GM18858 (cell line): ENCODE data around the gene GAS2L1.

Experiments used
- ATAC-seq: cut with Tn5 transposase; IDR thresholded peaks from one replicate; pipeline ENCODE4 v1.9.1; 2021; ENCODE audit not compliant: unreplicated experiment

Gene GAS2L1

DNA sequence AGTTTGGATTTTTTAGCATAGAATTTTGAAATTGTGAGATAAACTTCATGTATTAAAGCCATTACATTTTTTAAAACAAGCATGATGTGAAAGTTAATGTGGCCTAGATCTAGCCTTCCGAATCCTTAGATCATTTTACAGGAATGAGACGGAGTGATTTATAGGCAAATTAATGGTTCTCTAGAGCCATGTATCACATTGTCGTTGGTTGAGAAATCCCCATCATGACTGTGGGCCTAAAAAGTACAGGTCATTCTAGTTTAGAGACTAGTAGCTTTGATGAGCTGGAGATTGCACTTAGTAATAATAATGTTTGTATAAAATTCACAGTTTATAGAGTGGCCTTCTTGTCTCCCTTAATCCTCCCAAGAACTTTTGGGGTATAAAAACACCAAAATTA, 31.3 kb upstream of the GAS2L1 start:
- no peak for ATAC-seq

- no peak for ATAC-seq
These were observed 30.5 kb upstream of the GAS2L1 start for GRCh38 chr22:29275819-29276565.

DNA sequence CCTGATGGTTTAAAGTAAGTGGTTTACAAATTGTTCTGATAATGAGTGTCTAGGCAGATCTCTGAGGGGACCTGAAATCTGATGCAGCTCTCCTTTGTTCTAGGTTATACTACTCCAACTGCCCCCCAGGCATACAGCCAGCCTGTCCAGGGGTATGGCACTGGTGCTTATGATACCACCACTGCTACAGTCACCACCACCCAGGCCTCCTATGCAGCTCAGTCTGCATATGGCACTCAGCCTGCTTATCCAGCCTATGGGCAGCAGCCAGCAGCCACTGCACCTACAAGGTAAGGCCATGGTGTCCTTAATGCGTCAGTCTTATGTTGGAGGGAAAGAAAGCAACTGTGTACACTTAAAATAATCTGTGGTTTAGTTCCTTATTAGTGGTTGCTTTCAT, 28.5 kb upstream of the GAS2L1 start:
- no peak for ATAC-seq

- ATAC-seq: no peak
These were observed 22.3 kb upstream of the GAS2L1 start for GRCh38 chr22:29284196-29284595.

DNA sequence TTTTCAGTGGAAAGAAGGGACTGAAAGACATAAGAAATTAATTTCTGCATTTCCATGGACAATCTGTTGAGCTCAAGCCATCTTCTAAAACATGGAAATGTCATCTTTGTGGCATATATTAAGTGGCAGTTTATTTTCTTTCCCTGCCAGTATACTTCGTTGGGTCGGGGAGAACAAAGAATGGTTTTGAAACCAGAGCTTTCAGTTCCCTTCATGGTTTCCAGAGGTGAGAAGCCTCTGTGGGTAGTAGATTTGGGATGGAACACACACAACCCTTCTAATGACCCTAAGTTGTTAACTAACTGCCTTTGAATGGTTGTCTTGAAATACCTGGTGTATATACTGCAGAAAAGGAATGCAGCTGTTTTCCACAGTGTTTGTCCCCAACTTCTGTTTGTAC, 17.6 kb upstream of the GAS2L1 start:
- ATAC-seq: no peak

- no peak for ATAC-seq
These were observed 16.4 kb upstream of the GAS2L1 start for GRCh38 chr22:29290061-29290460.

DNA sequence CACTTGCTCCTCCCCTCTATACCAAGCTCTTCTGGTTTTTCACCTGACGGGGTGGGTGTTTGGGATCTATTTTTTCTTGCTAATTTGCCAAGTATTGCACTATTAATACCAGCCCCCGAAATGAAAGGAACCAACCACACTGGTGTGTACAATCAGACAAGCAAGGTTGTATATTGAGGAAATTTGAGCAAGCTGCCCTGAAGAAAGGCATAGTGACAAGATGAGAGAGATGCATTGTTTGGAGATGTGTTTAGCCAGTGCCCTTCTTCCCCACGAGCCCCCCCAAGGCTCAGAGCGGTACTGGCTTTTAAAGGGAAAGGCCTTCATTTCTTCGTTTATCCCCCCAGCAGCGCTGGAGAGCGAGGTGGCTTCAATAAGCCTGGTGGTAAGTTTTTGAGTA, 15.2 kb upstream of the GAS2L1 start:
- no peak for ATAC-seq

GRCh38 chr22:29292379-29292778, 14.1 kb upstream of the GAS2L1 start:
- no peak for ATAC-seq

GRCh38 chr22:29298641-29299040, 7.8 kb upstream of the GAS2L1 start:
- no peak for ATAC-seq

- ATAC-seq: no peak
These were observed 7.1 kb upstream of the GAS2L1 start for GRCh38 chr22:29299136-29299900.

DNA sequence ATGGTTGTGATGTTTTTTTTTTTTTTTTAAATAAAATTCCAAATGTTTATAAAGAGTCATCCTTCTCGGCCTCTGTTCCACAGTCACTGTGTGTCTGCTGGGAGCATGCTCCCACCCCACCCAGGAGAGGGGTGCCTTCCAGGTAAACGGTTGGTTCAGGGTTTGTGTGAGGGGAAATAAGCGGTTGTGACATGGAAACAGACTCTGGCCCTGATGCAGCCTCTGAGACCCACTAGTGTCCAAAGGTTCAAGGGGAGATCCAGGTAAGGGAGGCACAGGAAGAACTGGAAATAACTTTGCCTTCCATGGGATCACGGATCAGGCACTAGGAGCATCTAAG, 6.0 kb upstream of the GAS2L1 start:
- no peak for ATAC-seq

DNA sequence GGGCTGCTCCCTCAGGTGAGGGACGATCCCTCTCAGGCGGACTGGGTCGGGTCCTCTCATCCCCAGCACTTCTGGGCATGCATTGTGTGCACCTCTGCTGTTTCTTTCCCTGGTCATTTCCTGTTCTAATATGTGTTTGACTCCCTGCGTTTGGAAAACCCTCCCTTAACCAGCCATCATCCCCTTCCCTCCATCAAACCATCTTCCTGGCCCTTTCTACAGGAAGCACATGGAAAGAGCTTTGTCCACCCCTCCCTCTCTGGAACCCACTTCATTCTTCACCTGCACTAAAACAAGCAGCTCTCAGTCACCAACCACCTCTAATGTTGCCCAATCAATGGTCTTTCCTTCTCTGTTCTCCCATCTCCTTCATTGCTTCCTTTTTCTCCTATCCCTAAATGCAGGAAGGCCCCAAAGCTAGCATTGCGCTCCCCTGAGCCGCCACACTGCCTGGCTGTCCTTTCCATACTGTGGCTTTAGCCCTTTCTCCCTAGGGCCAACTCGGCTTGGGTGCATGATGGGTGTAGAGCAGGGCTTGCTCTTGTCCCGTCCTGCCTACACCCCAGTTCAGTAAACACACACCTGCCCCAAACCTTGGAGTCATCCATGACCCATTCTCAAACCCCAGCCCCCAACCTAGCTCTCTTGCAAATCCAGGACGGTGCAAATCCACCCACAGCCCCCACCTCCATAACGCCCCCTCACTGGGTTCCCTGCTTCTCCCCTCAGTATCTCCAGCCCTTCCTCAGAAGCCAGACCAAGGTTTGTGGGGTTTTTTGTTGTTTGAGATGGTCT, 5.4 kb upstream of the GAS2L1 start:
- ATAC-seq: no peak

GRCh38 chr22:29301716-29302401, 4.6 kb upstream of the GAS2L1 start:
- ATAC-seq: no peak

DNA sequence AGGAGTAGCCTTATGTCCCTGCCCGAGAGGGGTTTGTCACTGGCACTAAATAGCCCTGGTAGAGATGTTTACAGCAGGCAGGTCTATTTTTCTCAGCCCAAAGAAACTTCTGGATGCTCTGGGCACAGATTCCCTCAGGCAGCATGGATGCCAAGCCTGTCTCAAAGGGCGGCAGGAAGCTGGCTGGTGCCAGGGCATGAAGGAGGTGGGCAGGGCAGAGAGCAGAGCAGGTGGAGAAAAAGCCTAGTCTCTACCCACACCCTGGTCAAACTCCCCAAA, 4.1 kb upstream of the GAS2L1 start:
- no peak for ATAC-seq

- no peak for ATAC-seq
These were observed 3.6 kb upstream of the GAS2L1 start for GRCh38 chr22:29302681-29303465.

DNA sequence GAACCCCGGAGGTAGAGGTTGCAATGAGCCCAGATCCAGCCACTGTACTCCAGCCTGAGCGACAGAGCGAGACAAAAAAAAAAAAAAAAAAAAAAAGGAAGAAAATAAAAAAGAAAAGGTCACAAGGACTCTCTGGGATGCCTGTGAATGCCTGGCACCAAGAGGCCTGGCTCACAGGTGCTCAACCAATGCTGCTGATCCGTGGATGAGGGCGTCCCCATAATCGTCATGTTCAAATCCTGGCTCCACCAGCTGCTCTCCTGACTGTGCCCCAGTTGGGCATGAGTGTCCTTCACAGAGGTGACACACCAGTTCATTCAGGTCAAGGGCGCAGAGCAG, 645 bp upstream of the GAS2L1 start:
- no peak for ATAC-seq

GRCh38 chr22:29306835-29307595, 565 bp downstream of the GAS2L1 start:
- ATAC-seq: no peak

- ATAC-seq: no peak
These were observed 1.2 kb downstream of the GAS2L1 start for GRCh38 chr22:29307596-29308147.

DNA sequence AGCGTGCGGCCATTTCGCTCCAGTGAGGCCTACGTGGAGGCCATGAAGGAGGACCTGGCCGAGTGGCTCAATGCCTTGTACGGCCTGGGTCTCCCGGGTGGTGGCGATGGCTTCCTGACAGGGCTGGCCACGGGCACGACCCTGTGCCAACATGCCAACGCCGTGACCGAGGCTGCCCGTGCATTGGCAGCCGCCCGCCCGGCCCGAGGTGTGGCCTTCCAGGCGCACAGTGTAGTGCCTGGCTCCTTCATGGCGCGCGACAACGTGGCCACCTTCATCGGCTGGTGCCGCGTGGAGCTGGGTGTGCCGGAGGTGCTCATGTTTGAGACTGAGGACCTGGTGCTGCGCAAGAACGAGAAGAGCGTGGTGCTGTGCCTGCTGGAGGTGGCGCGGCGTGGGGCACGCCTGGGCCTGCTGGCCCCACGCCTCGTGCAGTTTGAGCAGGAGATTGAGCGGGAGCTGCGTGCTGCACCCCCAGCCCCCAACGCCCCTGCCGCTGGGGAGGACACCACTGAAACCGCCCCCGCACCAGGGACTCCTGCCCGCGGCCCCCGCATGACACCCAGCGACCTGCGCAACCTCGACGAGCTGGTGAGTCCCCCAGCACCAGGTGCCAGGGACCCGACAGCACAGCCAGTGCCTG, 1.8 kb downstream of the GAS2L1 start:
- ATAC-seq: no peak
